Brain microvascular endothelial cell (primary cell): ENCODE data around the gene ZNF524.

ENCODE experiments used
- DNase-seq: peaks from one replicate; pipeline ENCODE4 v3.0.0-alpha.2; 2020
- H3K27ac ChIP-seq: fragments of 250-450 bp; sonication (Bioruptor Pico); 2 replicates; pipeline ENCODE4 v1.5.1; 2020; ENCODE audit warnings: mild to moderate bottlenecking, moderate library complexity
- H3K27me3 ChIP-seq: fragments of 250-450 bp; sonication (Bioruptor Pico); replicated peaks from 2 replicates; pipeline ENCODE4 v1.5.1; 2020; ENCODE audit warnings: mild to moderate bottlenecking
- H3K36me3 ChIP-seq: fragments of 250-450 bp; sonication (Bioruptor Pico); replicated peaks from 2 replicates; pipeline ENCODE4 v1.5.1; 2020; ENCODE audit warnings: mild to moderate bottlenecking
- H3K4me3 ChIP-seq: 2 replicates; pipeline ENCODE4 v1.5.1; 2011; ENCODE audit warnings: low read depth, mild to moderate bottlenecking, control low read depth, low read length, moderate library complexity
- in situ Hi-C: cut with HindIII; loops from 2 replicates; pipeline ENCODE4 v1.10.0; 2017; ENCODE audit warnings: low sequenced_read_pairs, low pct_ligation_motif_present
- TF ChIP-seq, protein P1 (sequence below): IDR thresholded peaks from 2 replicates; pipeline ENCODE4 v1.5.1; 2011; ENCODE audit warnings: low read depth, mild to moderate bottlenecking, moderate library complexity, low read length, control low read depth, inconsistent platforms; ENCODE audit errors: missing control alignments

The ZNF524 gene

GRCh38 chr19:55636723-55637122 lies 36.6 kb downstream of the ZNF524 start:
- DNase-seq, result no peak
- in situ Hi-C loops, result no loop called here
- no peak overlapping the region for H3K4me3 ChIP-seq
- H3K36me3 ChIP-seq, result no peaks in the 10 kb centered on the region
- TF ChIP-seq, protein P1, sequence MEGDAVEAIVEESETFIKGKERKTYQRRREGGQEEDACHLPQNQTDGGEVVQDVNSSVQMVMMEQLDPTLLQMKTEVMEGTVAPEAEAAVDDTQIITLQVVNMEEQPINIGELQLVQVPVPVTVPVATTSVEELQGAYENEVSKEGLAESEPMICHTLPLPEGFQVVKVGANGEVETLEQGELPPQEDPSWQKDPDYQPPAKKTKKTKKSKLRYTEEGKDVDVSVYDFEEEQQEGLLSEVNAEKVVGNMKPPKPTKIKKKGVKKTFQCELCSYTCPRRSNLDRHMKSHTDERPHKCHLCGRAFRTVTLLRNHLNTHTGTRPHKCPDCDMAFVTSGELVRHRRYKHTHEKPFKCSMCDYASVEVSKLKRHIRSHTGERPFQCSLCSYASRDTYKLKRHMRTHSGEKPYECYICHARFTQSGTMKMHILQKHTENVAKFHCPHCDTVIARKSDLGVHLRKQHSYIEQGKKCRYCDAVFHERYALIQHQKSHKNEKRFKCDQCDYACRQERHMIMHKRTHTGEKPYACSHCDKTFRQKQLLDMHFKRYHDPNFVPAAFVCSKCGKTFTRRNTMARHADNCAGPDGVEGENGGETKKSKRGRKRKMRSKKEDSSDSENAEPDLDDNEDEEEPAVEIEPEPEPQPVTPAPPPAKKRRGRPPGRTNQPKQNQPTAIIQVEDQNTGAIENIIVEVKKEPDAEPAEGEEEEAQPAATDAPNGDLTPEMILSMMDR, result no peak
- no peaks in the 10 kb centered on the region for H3K27me3 ChIP-seq
- no peak overlapping the region for H3K27ac ChIP-seq

DNA sequence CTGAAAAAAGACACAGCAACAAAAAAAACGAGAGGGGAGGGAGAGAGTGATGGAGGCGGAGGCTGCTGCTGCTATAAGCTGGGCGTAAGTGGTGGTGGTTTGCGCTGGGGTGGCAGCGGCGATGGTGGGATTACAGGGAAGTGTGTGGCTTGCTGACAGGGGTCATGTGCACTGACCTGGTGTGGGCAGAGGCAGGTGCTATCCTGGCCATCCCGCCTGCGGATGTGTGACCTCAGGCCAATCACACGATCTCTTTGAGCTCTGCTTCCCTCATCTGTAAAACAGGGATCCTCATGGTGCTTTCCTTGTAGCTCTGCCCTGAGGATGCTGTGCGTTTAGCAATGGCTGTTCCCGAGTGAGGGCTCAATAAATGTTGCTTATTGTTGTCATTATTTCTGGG lies 37.4 kb downstream of the ZNF524 start:
- in situ Hi-C loops, result no loop called here
- Histone ChIP-seq H3K27me3 (no peaks in the 10 kb centered on the region), H3K27ac (no peak overlapping the region)

DNA sequence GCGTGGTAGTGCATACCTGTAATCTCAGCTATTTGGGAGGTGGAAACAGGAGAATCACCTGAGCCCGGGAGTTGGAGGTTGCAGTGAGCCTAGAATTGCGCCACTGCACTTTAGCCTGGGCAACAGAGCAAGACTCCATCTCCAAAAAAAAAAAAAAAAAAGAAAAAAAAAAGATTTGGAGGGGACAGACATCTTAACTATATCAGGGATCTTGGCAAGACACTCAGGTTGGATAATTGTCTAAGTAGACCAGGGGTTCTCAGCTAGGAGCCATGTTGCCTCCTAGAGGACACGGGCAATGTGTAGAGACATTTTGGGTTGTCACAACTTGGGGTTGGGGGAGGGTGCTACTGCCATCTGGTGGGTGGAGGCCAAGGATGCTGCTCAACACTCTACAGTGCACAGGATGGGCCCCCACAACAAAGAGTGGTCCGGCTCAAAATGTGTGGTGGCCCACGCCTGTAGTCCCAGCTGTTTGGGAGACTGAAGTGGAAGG lies 38.8 kb downstream of the ZNF524 start:
- Histone ChIP-seq H3K36me3 (no peaks in the 10 kb centered on the region), H3K4me3 (no peak overlapping the region), H3K27ac (no peak overlapping the region), H3K27me3 (no peaks in the 10 kb centered on the region)
- no peak for DNase-seq
- in situ Hi-C loops, result no loop called here
- TF ChIP-seq, protein P1, result peak; percentile 72

More for the DNA sequence above, 37.4 kb downstream of the ZNF524 start:
- H3K4me3 ChIP-seq, result no peak overlapping the region
- no peaks in the 10 kb centered on the region for H3K36me3 ChIP-seq
- DNase-seq, result no peak
- TF ChIP-seq, protein P1, result no peak

GRCh38 chr19:55640043-55640576 lies 40.0 kb downstream of the ZNF524 start:
- DNase-seq, result peak; percentile 53
- in situ Hi-C loops, result no loop called here
- TF ChIP-seq, protein P1, result peak; percentile 53
- peak overlapping the region; percentile 80 for H3K4me3 ChIP-seq
- peaks cover 3% of the 10 kb centered on the region for H3K36me3 ChIP-seq
- no peaks in the 10 kb centered on the region for H3K27me3 ChIP-seq
- H3K27ac ChIP-seq, result peak overlapping the region; percentile 82

- DNase-seq, result peak; percentile 75
- Histone ChIP-seq H3K27ac (peak within 1 kb of the TSS; percentile 82), H3K27me3 (no peaks in the 10 kb centered on the region), H3K4me3 (peak within 1 kb of the TSS; percentile 80), H3K36me3 (peaks cover 8% of the 10 kb centered on the region)
- TF ChIP-seq, protein P1, result no peak
- in situ Hi-C loops, result no loop called here
Measured at GRCh38 chr19:55640577-55641425, 40.7 kb downstream of the ZNF524 start, which contains the start of gene ZNF580. ZNF580 (plus strand) TSS chr19:55641002; CDS start chr19:55642509, 1,507 bp downstream.
